OCI-LY7 (cell line): ENCODE measurements around the gene HCN4. TPM values are rescaled to one million over a fixed set of nuclear protein-coding genes. Genes with fewer than 3 reads are reported as not detected.
"Not testable (repeated sequence)": the region's sequence is repeated elsewhere in the genome, so short reads cannot be mapped to it uniquely, and the experiment has no call there.

Experiments used
- BruUV-seq: library from RNA; stranded (reverse); fragments of 400-500 nt; replicated peaks from 2 replicates; lab custom pipeline; 2021; lab: Mats Ljungman, UMichigan
- CTCF ChIA-PET: fragments of 300-600 bp; sonication (Branson Sonifier 250); formaldehyde crosslinking; loops from one replicate; lab custom pipeline; 2022; ENCODE audit warnings: antibody characterized with exemption; ENCODE audit not compliant: unreplicated experiment; lab: Charles Lee
- POLR2A ChIA-PET: fragments of 300-600 bp; sonication (Branson Sonifier 250); formaldehyde crosslinking; loops from one replicate; lab custom pipeline; 2022; ENCODE audit warnings: antibody characterized with exemption; lab: Charles Lee
- DNase-seq: peaks from one replicate; pipeline ENCODE4 v3.0.0-alpha.2; 2015; ENCODE audit warnings: low spot score
- H2AFZ ChIP-seq: fragments of 200-600 bp; sonication (generic), shearing (Covaris generic); 2 replicates; pipeline ENCODE4 v1.6.1; 2014; ENCODE audit warnings: mild to moderate bottlenecking, antibody characterized with exemption, low read length, moderate library complexity
- H3K27ac ChIP-seq: fragments of 200-600 bp; sonication (generic); 2 replicates; pipeline ENCODE4 v1.5.1; 2014; ENCODE audit warnings: mixed run types, low read depth, mild to moderate bottlenecking, moderate library complexity, low read length, inconsistent platforms; ENCODE audit not compliant: poor library complexity, severe bottlenecking
- H3K36me3 ChIP-seq: fragments of 200-600 bp; sonication (generic); 2 replicates; pipeline ENCODE4 v1.6.1; 2014; ENCODE audit warnings: mild to moderate bottlenecking, antibody characterized with exemption, low read length, moderate library complexity, mixed read lengths; ENCODE audit not compliant: insufficient read depth
- H3K4me1 ChIP-seq: fragments of 200-600 bp; sonication (generic); 2 replicates; pipeline ENCODE4 v1.5.1; 2014; ENCODE audit warnings: mild to moderate bottlenecking, low read length; ENCODE audit not compliant: insufficient read depth, poor library complexity, severe bottlenecking
- H3K4me2 ChIP-seq: fragments of 200-600 bp; sonication (generic); 2 replicates; pipeline ENCODE4 v1.6.1; 2014; ENCODE audit warnings: mild to moderate bottlenecking, low read length
- H3K4me3 ChIP-seq: fragments of 200-600 bp; sonication (generic); 2 replicates; pipeline ENCODE4 v1.5.1; 2014; ENCODE audit warnings: mild to moderate bottlenecking, low read depth, low read length; ENCODE audit not compliant: poor library complexity, severe bottlenecking
- H3K79me2 ChIP-seq: fragments of 200-600 bp; sonication (generic); 2 replicates; pipeline ENCODE4 v1.6.1; 2016; ENCODE audit warnings: low read depth, mild to moderate bottlenecking, low read length, moderate library complexity, mixed read lengths; ENCODE audit not compliant: insufficient read depth
- H3K9me2 ChIP-seq: fragments of 200-600 bp; sonication (generic); 2 replicates; pipeline ENCODE4 v1.6.1; 2016; ENCODE audit warnings: mild to moderate bottlenecking, low read length, mixed read lengths; ENCODE audit not compliant: insufficient read depth
- H3K9me3 ChIP-seq: fragments of 200-600 bp; sonication (generic); 2 replicates; pipeline ENCODE4 v1.6.1; 2014; ENCODE audit warnings: mild to moderate bottlenecking, mixed run types, low read length, mixed read lengths
- H4K20me1 ChIP-seq: fragments of 200-600 bp; sonication (generic); 2 replicates; pipeline ENCODE4 v1.6.1; 2014; ENCODE audit warnings: mild to moderate bottlenecking, antibody characterized with exemption, low read length, moderate library complexity, mixed read lengths; ENCODE audit not compliant: insufficient read depth
- CTCF ChIP-seq: fragments of 200-600 bp; sonication (generic); conservative IDR thresholded peaks from 2 replicates; pipeline ENCODE4 v1.5.1; 2014; ENCODE audit warnings: mild to moderate bottlenecking, antibody characterized with exemption, low read length, moderate library complexity, mixed read lengths
- EZH2phosphoT487 ChIP-seq: fragments of 200-600 bp; sonication (generic); IDR thresholded peaks from 2 replicates; pipeline ENCODE4 v1.6.1; 2018; ENCODE audit warnings: low read depth, borderline replicate concordance, mild to moderate bottlenecking, mixed run types, antibody characterized with exemption, low read length, moderate library complexity, mixed read lengths
- intact Hi-C: fragments of 100-400 bp; cut with micrococcal nuclease; formaldehyde crosslinking; loops from one replicate; pipeline ENCODE4 v1.10.0; 2022; ENCODE audit not compliant: unreplicated experiment
- total RNA-seq, 2 experiments: library from RNA; depleted of rRNA in 1 of 2; stranded (reverse); fragments of >200 nt in 1 of 2; shearing (Covaris generic) in 1 of 2; gene quantifications; 2 replicates each; pipeline ENCODE4 v1.2.3, GENCODE V29; 2014 to 2022

Gene HCN4
- total RNA-seq, 2 experiments from 2014 or later: not detected

- Histone ChIP-seq H3K4me3 (no peak overlapping the region), H3K79me2 (no peaks in the 10 kb centered on the region), H3K36me3 (no peaks in the 10 kb centered on the region), H2AFZ (no peak overlapping the region), H4K20me1 (no peaks in the 10 kb centered on the region), H3K4me1 (no peaks in the 10 kb centered on the region), H3K9me3 (no peaks in the 10 kb centered on the region), H3K4me2 (no peak overlapping the region), H3K9me2 (no peaks in the 10 kb centered on the region), H3K27ac (no peak overlapping the region)
- intact Hi-C loops: loop anchor here (5.0 kb wide), 1 partner anchor 397 kb away; no protein-coding TSS in a partner anchor
- ChIA-PET POLR2A (no interaction called here), CTCF (no interaction called here)
- DNase-seq: peak; percentile 45
- BruUV-seq: no TSS peak
- TF ChIP-seq EZH2phosphoT487: no peak
- peak; percentile 77 for TF ChIP-seq CTCF
Measured at GRCh38 chr15:73305331-73306211, 63.2 kb downstream of the HCN4 start.

- H3K79me2 ChIP-seq: no peaks in the 10 kb centered on the region
Measured at GRCh38 chr15:73303636-73304035, 65.1 kb downstream of the HCN4 start.

GRCh38 chr15:73300286-73300685, 68.5 kb downstream of the HCN4 start:
- CTCF ChIA-PET, POLR2A ChIA-PET, DNase-seq: not testable (repeated sequence)

More at GRCh38 chr15:73303636-73304035, 65.1 kb downstream of the HCN4 start:
- Histone ChIP-seq H3K9me2 (no peaks in the 10 kb centered on the region), H3K4me2 (no peak overlapping the region), H3K4me1 (no peaks in the 10 kb centered on the region), H3K9me3 (no peaks in the 10 kb centered on the region), H4K20me1 (no peaks in the 10 kb centered on the region), H3K36me3 (no peaks in the 10 kb centered on the region), H2AFZ (no peak overlapping the region), H3K4me3 (no peak overlapping the region), H3K27ac (no peak overlapping the region)
- TF ChIP-seq CTCF (no peak), EZH2phosphoT487 (no peak)
- POLR2A ChIA-PET: interaction anchor here (0.6 kb wide), 1 partner anchor 1604 kb away, joined by 3 read pairs; no protein-coding TSS in a partner anchor
- CTCF ChIA-PET: no interaction called here
- no peak for DNase-seq
- no TSS peak for BruUV-seq
- intact Hi-C loops: no loop called here

More at GRCh38 chr15:73300286-73300685, 68.5 kb downstream of the HCN4 start:
- BruUV-seq, H3K36me3 ChIP-seq, H3K4me2 ChIP-seq, H4K20me1 ChIP-seq, H3K27ac ChIP-seq, intact Hi-C loops, H3K4me3 ChIP-seq, H3K9me3 ChIP-seq, H2AFZ ChIP-seq, H3K79me2 ChIP-seq, H3K9me2 ChIP-seq, H3K4me1 ChIP-seq: not testable (repeated sequence)
